Neural progenitor cell (in vitro differentiated cells): Measurements from ENCODE around the gene FGD4. TPM values are rescaled to one million over a fixed set of nuclear protein-coding genes. Genes with fewer than 3 reads are reported as not detected.

Experiments
- DNase-seq: peaks from one replicate; pipeline ENCODE4 v3.0.0-alpha.2; 2016; ENCODE audit warnings: low spot score
- H2AFZ ChIP-seq: fragments of 200-600 bp; sonication (generic); replicated peaks from 2 replicates; pipeline ENCODE4 v1.6.1; 2016; ENCODE audit warnings: antibody characterized with exemption
- H3F3A ChIP-seq: fragments of 200-600 bp; sonication (generic); 2 replicates; pipeline ENCODE4 v1.6.1; 2016; ENCODE audit warnings: antibody characterized with exemption, low read depth
- H3K27ac ChIP-seq: fragments of 200-600 bp; sonication (generic); 2 replicates; pipeline ENCODE4 v1.5.1; 2016; ENCODE audit warnings: mild to moderate bottlenecking
- H3K27me3 ChIP-seq: fragments of 200-600 bp; sonication (generic); 2 replicates; pipeline ENCODE4 v1.6.1; 2016; ENCODE audit warnings: mild to moderate bottlenecking, moderate library complexity
- H3K36me3 ChIP-seq: fragments of 200-600 bp; sonication (generic); 2 replicates; pipeline ENCODE4 v1.5.1; 2016
- H3K4me1 ChIP-seq: fragments of 200-600 bp; sonication (generic); 2 replicates; pipeline ENCODE4 v1.6.1; 2016; ENCODE audit warnings: mixed run types
- H3K4me2 ChIP-seq: fragments of 200-600 bp; sonication (generic); 2 replicates; pipeline ENCODE4 v1.6.1; 2016
- H3K4me3 ChIP-seq: fragments of 200-600 bp; sonication (generic); 2 replicates; pipeline ENCODE4 v1.5.1; 2016
- H3K79me2 ChIP-seq: fragments of 200-600 bp; sonication (generic); 2 replicates; pipeline ENCODE4 v1.6.1; 2016; ENCODE audit warnings: low read depth
- H3K9ac ChIP-seq: fragments of 200-600 bp; sonication (generic); 2 replicates; pipeline ENCODE4 v1.6.1; 2016
- H3K9me3 ChIP-seq: fragments of 200-600 bp; sonication (generic); 2 replicates; pipeline ENCODE4 v1.5.1; 2016; ENCODE audit warnings: low read depth
- H4K20me1 ChIP-seq: fragments of 200-600 bp; sonication (generic); 2 replicates; pipeline ENCODE4 v1.6.1; 2016; ENCODE audit warnings: low read depth
- H3K27ac Mint-ChIP-seq: 3 replicates; pipeline ENCODE4 v1.8.0; 2021; ENCODE audit warnings: mixed read lengths
- H3K27me3 Mint-ChIP-seq: 2 replicates; pipeline ENCODE4 v1.8.0; 2022; ENCODE audit warnings: low read depth, mild to moderate bottlenecking, inconsistent platforms, moderate library complexity, mixed read lengths; ENCODE audit not compliant: insufficient read depth
- H3K36me3 Mint-ChIP-seq: 3 replicates; pipeline ENCODE4 v1.8.0; 2021; ENCODE audit warnings: mixed read lengths
- H3K4me1 Mint-ChIP-seq: 3 replicates; pipeline ENCODE4 v1.8.0; 2021; ENCODE audit warnings: mixed read lengths
- H3K4me3 Mint-ChIP-seq: 3 replicates; pipeline ENCODE4 v1.8.0; 2021; ENCODE audit warnings: mild to moderate bottlenecking, moderate library complexity, mixed read lengths
- H3K9me3 Mint-ChIP-seq: 3 replicates; pipeline ENCODE4 v1.8.0; 2020; ENCODE audit warnings: mixed read lengths
- CTCF ChIP-seq: fragments of 200-600 bp; sonication (generic); IDR thresholded peaks from 2 replicates; pipeline ENCODE4 v1.5.1; 2017; ENCODE audit warnings: antibody characterized with exemption, mild to moderate bottlenecking
- EZH2 ChIP-seq: fragments of 200-600 bp; sonication (generic); IDR thresholded peaks from 2 replicates; pipeline ENCODE4 v1.6.1; 2017; ENCODE audit warnings: antibody characterized with exemption, mild to moderate bottlenecking, moderate library complexity
- EZH2phosphoT487 ChIP-seq: fragments of 200-600 bp; sonication (generic); IDR thresholded peaks from 2 replicates; pipeline ENCODE4 v1.6.1; 2017; ENCODE audit warnings: antibody characterized with exemption
- total RNA-seq: library from RNA; depleted of rRNA; stranded (reverse); fragments of >200 nt; gene quantifications from 2 replicates; pipeline ENCODE4 v1.2.3, GENCODE V29; 2015; ENCODE audit warnings: low replicate concordance

FGD4 gene
- total RNA-seq, 1 donor from 2014 or later = 41.4 TPM

- H3K4me3 Mint-ChIP-seq = no peak overlapping the region
- no peaks in the 10 kb centered on the region for H3K27me3 Mint-ChIP-seq
- H3K36me3 ChIP-seq = peaks cover 19% of the 10 kb centered on the region
Measured at GRCh38 chr12:32603071-32603470, 203.7 kb downstream of the FGD4 start.

GRCh38 chr12:32603858-32604257 lies 204.5 kb downstream of the FGD4 start:
- Mint-ChIP-seq H3K27ac (no peak overlapping the region), H3K4me3 (no peak overlapping the region), H3K36me3 (peaks cover 13% of the 10 kb centered on the region), H3K27me3 (no peaks in the 10 kb centered on the region), H3K9me3 (no peaks in the 10 kb centered on the region), H3K4me1 (peaks cover 6% of the 10 kb centered on the region)
- H3K9me3 ChIP-seq = no peaks in the 10 kb centered on the region
- peaks cover 5% of the 10 kb centered on the region for H4K20me1 ChIP-seq
- H3K4me3 ChIP-seq = no peak overlapping the region
- H3K36me3 ChIP-seq = peaks cover 19% of the 10 kb centered on the region
- TF ChIP-seq EZH2phosphoT487 (no peak), EZH2 (no peak), CTCF (no peak)
- H3K27me3 ChIP-seq = no peaks in the 10 kb centered on the region
- H3K4me1 ChIP-seq = no peaks in the 10 kb centered on the region
- no peaks in the 10 kb centered on the region for H3F3A ChIP-seq
- no peak overlapping the region for H2AFZ ChIP-seq
- H3K4me2 ChIP-seq = no peak overlapping the region
- H3K9ac ChIP-seq = no peak overlapping the region
- no peaks in the 10 kb centered on the region for H3K79me2 ChIP-seq
- DNase-seq = no peak
- no peak overlapping the region for H3K27ac ChIP-seq

More at GRCh38 chr12:32603071-32603470, 203.7 kb downstream of the FGD4 start:
- Histone ChIP-seq H3K4me2 (no peak overlapping the region), H4K20me1 (peaks cover 5% of the 10 kb centered on the region), H3K4me3 (no peak overlapping the region), H3K79me2 (no peaks in the 10 kb centered on the region), H3K27ac (no peak overlapping the region), H3K27me3 (no peaks in the 10 kb centered on the region), H3K9me3 (no peaks in the 10 kb centered on the region), H3F3A (no peaks in the 10 kb centered on the region), H3K4me1 (no peaks in the 10 kb centered on the region), H2AFZ (no peak overlapping the region), H3K9ac (no peak overlapping the region)
- Mint-ChIP-seq H3K27ac (no peak overlapping the region), H3K4me1 (peaks cover 6% of the 10 kb centered on the region), H3K36me3 (peaks cover 19% of the 10 kb centered on the region), H3K9me3 (no peaks in the 10 kb centered on the region)
- TF ChIP-seq EZH2 (no peak), EZH2phosphoT487 (no peak), CTCF (no peak)
- DNase-seq = no peak

- H3F3A ChIP-seq = no peaks in the 10 kb centered on the region
- peaks cover 6% of the 10 kb centered on the region for H3K4me1 Mint-ChIP-seq
- no peak overlapping the region for H3K27ac Mint-ChIP-seq
- H3K4me3 Mint-ChIP-seq = no peak overlapping the region
- no peak overlapping the region for H3K9ac ChIP-seq
- H3K27ac ChIP-seq = no peak overlapping the region
- no peaks in the 10 kb centered on the region for H3K79me2 ChIP-seq
- H3K27me3 ChIP-seq = no peaks in the 10 kb centered on the region
- no peak overlapping the region for H2AFZ ChIP-seq
- peaks cover 17% of the 10 kb centered on the region for H3K36me3 Mint-ChIP-seq
- peaks cover 5% of the 10 kb centered on the region for H4K20me1 ChIP-seq
- H3K27me3 Mint-ChIP-seq = no peaks in the 10 kb centered on the region
- peaks cover 19% of the 10 kb centered on the region for H3K36me3 ChIP-seq
- H3K4me1 ChIP-seq = no peaks in the 10 kb centered on the region
- no peaks in the 10 kb centered on the region for H3K9me3 Mint-ChIP-seq
- DNase-seq = no peak
- H3K9me3 ChIP-seq = no peaks in the 10 kb centered on the region
- TF ChIP-seq EZH2phosphoT487 (no peak), CTCF (no peak), EZH2 (no peak)
- H3K4me3 ChIP-seq = no peak overlapping the region
- H3K4me2 ChIP-seq = no peak overlapping the region
Measured at GRCh38 chr12:32604565-32604964, 205.2 kb downstream of the FGD4 start.
